Upper lobe of right lung (tissue), 1 donor: ENCODE data around the gene BLOC1S1. TPM values are rescaled to one million over a fixed set of nuclear protein-coding genes. Genes with fewer than 3 reads are reported as not detected.

ENCODE experiments used
- ATAC-seq: fragments of 200-7000 bp; cut with Tn5 transposase; one replicate; pipeline ENCODE4 v1.9.1; 2020; ENCODE audit warnings: mild to moderate bottlenecking, moderate library complexity
- DNase-seq: peaks from one replicate; pipeline ENCODE4 v3.0.0-alpha.2; 2020
- H3K27ac ChIP-seq: fragments of 200-600 bp; one replicate; pipeline ENCODE4 v1.8.0; 2022
- H3K27me3 ChIP-seq: fragments of 200-600 bp; one replicate; pipeline ENCODE4 v1.8.0; 2022; ENCODE audit warnings: mild to moderate bottlenecking
- H3K36me3 ChIP-seq: fragments of 200-600 bp; one replicate; pipeline ENCODE4 v1.8.0; 2022
- H3K4me1 ChIP-seq: fragments of 200-600 bp; one replicate; pipeline ENCODE4 v1.8.0; 2022
- H3K4me3 ChIP-seq: fragments of 200-600 bp; one replicate; pipeline ENCODE4 v1.8.0; 2022; ENCODE audit warnings: mild to moderate bottlenecking
- H3K9me3 ChIP-seq: fragments of 200-600 bp; one replicate; pipeline ENCODE4 v1.8.0; 2022
- intact Hi-C: fragments of 100-400 bp; cut with DNase I; formaldehyde crosslinking; loops from one replicate; pipeline ENCODE4 v1.11.0; 2022
- long read RNA-seq: library from polyadenylated mRNA; unstranded; transcript quantifications from one replicate; pipeline ENCODE4 v2.0.0, GENCODE V29; 2021
- total RNA-seq: library from RNA; stranded (reverse); fragmentation: NEBNext Ultra II Directional; extraction: Animal tissue kit (Norgen Biotek cat#: 25700); gene quantifications from one replicate; pipeline ENCODE4 v1.2.1, GENCODE V29; 2021
- TF ChIP-seq, protein P1 (sequence below): fragments of 200-600 bp; IDR thresholded peaks from one replicate; pipeline ENCODE4 v1.8.0; 2022; ENCODE audit warnings: antibody characterized with exemption
- donor health status: DM: no; HTN: yes; CAD: no; lungs with severe emphysema.

BLOC1S1 gene
- total RNA-seq = 129 TPM
- long read RNA-seq, transcript BLOC1S1-203 (4 exons, 571 nt) = major isoform, 24 of 28 reads
- long read RNA-seq, partial matches to known transcripts = 0 of 28 reads
- long read RNA-seq, other reads (novel, unspliced or antisense) = 0 of 28 reads

- DNase-seq (peak; percentile 96), ATAC-seq (peak; percentile 90)
- no peaks in the 10 kb centered on the region for H3K9me3 ChIP-seq
- peaks cover 5% of the 10 kb centered on the region for H3K36me3 ChIP-seq
- no peaks in the 10 kb centered on the region for H3K27me3 ChIP-seq
- peak within 1 kb of the TSS; percentile 85 for H3K4me3 ChIP-seq
- H3K27ac ChIP-seq = peak within 1 kb of the TSS; percentile 92
- TF ChIP-seq, protein P1, sequence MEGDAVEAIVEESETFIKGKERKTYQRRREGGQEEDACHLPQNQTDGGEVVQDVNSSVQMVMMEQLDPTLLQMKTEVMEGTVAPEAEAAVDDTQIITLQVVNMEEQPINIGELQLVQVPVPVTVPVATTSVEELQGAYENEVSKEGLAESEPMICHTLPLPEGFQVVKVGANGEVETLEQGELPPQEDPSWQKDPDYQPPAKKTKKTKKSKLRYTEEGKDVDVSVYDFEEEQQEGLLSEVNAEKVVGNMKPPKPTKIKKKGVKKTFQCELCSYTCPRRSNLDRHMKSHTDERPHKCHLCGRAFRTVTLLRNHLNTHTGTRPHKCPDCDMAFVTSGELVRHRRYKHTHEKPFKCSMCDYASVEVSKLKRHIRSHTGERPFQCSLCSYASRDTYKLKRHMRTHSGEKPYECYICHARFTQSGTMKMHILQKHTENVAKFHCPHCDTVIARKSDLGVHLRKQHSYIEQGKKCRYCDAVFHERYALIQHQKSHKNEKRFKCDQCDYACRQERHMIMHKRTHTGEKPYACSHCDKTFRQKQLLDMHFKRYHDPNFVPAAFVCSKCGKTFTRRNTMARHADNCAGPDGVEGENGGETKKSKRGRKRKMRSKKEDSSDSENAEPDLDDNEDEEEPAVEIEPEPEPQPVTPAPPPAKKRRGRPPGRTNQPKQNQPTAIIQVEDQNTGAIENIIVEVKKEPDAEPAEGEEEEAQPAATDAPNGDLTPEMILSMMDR = no peak
- H3K4me1 ChIP-seq = peaks cover 46% of the 10 kb centered on the region
- intact Hi-C loops = no loop called here
These were observed at the start of gene BLOC1S1 for GRCh38 chr12:55715833-55716581. TSS of gene BLOC1S1 (plus strand) at chr12:55716046. CDS start at chr12:55716052, 6 bp downstream.

DNA sequence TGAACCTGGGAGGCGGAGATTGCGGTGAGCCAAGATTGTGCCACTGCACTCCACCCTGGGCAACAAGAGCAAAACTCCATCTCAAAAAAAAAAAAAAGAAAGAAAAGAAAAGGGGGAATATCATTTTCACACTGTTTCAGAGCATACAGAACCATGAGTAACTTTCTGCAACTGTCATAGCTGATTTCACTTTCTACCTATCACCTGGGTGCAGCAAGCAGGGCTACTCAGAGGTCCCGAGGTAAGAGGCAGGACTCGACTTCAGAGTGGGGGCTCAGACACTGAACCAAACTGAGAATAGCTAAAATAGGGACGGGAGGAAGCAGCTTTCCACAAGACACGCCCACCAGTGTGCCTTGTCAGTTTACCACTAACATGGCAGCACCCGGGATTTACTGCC is 49.3 kb upstream of the BLOC1S1 start:
- Histone ChIP-seq H3K4me3 (no peak overlapping the region), H3K27me3 (no peaks in the 10 kb centered on the region), H3K27ac (no peak overlapping the region), H3K36me3 (no peaks in the 10 kb centered on the region), H3K4me1 (no peaks in the 10 kb centered on the region), H3K9me3 (no peaks in the 10 kb centered on the region)
- ATAC-seq (no peak), DNase-seq (no peak)
- intact Hi-C loops = no loop called here
- TF ChIP-seq, protein P1 = no peak

DNA sequence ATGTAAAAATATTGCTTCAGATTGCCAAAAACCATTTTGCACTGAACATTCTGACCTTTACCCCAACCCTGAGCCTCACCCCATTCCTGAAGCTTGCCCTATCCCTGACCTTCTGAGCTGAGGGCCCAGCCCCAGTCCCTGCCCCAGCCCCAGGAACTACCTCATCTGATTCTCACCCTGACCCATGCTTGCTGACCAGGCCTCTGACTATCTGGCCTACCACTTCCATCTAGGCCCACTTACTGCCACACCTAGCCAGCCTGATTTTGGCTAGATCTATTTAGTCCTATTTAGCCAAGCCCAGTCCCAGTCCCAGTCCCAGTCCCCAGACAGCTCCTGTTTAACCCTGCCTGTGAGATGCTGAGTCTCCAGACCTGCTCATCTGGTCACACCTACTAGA is 45.6 kb upstream of the BLOC1S1 start:
- intact Hi-C loops = no loop called here
- TF ChIP-seq, protein P1 = no peak
- DNase-seq (peak; percentile 27), ATAC-seq (peak; percentile 20)
- no peak overlapping the region for H3K27ac ChIP-seq
- no peaks in the 10 kb centered on the region for H3K4me1 ChIP-seq
- H3K27me3 ChIP-seq = no peaks in the 10 kb centered on the region
- no peak overlapping the region for H3K4me3 ChIP-seq
- no peaks in the 10 kb centered on the region for H3K36me3 ChIP-seq
- H3K9me3 ChIP-seq = no peaks in the 10 kb centered on the region

DNA sequence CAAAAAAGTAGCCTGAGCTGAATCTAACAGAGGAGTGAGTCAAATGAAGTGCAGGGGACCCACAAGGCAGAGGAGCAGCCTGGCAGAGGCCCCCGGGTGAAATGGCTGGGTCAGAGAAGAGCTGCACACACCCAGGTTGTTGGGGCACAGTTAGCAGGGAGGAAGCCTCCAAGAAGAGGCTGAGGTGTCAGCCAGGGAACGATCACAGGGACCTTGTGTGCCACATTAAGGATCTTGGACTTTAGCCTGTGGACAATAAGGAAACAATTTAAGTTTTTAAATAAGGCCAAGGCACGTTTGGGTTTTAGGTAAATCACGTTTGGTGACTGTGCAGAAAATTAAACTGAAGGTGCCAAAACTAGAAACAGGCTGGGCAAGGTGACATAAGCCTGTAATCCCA is 44.1 kb upstream of the BLOC1S1 start:
- H3K4me3 ChIP-seq = no peak overlapping the region
- TF ChIP-seq, protein P1 = no peak
- DNase-seq (peak; percentile 15), ATAC-seq (no peak)
- H3K27ac ChIP-seq = no peak overlapping the region
- intact Hi-C loops = no loop called here
- H3K9me3 ChIP-seq = no peaks in the 10 kb centered on the region
- peaks cover 5% of the 10 kb centered on the region for H3K4me1 ChIP-seq
- no peaks in the 10 kb centered on the region for H3K36me3 ChIP-seq
- no peaks in the 10 kb centered on the region for H3K27me3 ChIP-seq

DNA sequence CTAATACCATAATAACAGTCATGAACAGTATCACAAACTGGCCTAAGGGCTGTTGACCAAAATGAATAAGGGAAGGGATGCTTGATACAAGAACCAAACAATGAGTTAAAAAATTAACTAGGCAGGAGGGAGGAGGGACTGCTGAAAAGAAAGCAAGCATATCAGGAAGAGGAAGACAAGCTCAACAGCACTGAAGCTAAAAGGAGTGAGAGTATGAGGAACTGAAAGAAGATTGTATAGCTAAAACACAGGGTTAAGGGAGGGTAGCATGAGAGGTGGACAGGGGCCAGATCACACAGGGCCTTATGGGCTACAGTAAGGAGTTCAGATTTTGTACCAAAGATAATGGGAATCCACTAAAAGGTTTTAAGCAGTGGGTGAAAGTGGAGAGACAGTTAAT is 42.2 kb upstream of the BLOC1S1 start:
- DNase-seq (no peak), ATAC-seq (peak; percentile 70)
- TF ChIP-seq, protein P1 = no peak
- no peak overlapping the region for H3K27ac ChIP-seq
- no peaks in the 10 kb centered on the region for H3K36me3 ChIP-seq
- intact Hi-C loops = no loop called here
- no peak overlapping the region for H3K4me3 ChIP-seq
- no peaks in the 10 kb centered on the region for H3K9me3 ChIP-seq
- H3K4me1 ChIP-seq = peaks cover 5% of the 10 kb centered on the region
- no peaks in the 10 kb centered on the region for H3K27me3 ChIP-seq
